Tibial nerve (tissue), 4 donors: ENCODE measurements around the gene PLEKHF1.

Experiments
- EP300 ChIP-seq, 2 donors: sonication (generic); formaldehyde crosslinking; IDR thresholded peaks; one replicate each; pipeline ENCODE4 v1.6.1; 2017; ENCODE audit warnings: antibody characterized with exemption in 2 of 2, mild to moderate bottlenecking in 1 of 2
- POLR2A ChIP-seq, 2 donors: fragments of 450-650 bp; IDR thresholded peaks; one replicate each; pipeline ENCODE4 v1.6.1; 2017; ENCODE audit warnings: antibody characterized with exemption in 2 of 2, mild to moderate bottlenecking in 2 of 2, moderate library complexity in 2 of 2
- TF ChIP-seq, protein P1 (sequence below), 5 experiments: fragments of 200-600 bp in 3 of 5; fragments of 450-650 bp in 2 of 5; sonication (generic) in 3 of 5; IDR thresholded peaks; one replicate each; pipeline ENCODE4 v1.5.1; 2016 to 2019; ENCODE audit warnings: antibody characterized with exemption in 5 of 5, mild to moderate bottlenecking in 3 of 5, moderate library complexity in 2 of 5

DNA sequence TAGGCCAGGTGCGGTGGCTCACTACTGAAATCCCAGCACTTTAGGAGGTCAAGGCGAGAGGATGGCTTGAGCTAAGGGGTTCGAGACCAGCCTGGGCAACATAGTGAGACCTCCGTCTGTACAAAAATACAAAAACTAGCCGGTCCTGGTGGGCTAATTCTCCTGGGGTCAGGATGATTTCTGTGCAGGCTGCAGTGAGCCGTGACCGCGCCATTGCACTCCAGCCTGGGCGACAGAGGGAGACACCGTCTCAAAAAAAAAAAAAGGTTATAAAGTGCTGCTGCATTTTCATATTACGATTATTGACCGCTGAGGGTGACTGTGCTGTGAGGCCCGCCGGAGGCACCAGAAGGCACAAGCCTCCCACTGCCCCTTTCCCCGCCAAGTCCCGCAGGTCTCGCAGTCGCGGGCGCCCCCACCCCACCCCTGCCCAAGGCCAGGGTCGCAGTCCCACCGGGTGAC, 477 bp upstream of the PLEKHF1 start:
- TF ChIP-seq, protein P1, sequence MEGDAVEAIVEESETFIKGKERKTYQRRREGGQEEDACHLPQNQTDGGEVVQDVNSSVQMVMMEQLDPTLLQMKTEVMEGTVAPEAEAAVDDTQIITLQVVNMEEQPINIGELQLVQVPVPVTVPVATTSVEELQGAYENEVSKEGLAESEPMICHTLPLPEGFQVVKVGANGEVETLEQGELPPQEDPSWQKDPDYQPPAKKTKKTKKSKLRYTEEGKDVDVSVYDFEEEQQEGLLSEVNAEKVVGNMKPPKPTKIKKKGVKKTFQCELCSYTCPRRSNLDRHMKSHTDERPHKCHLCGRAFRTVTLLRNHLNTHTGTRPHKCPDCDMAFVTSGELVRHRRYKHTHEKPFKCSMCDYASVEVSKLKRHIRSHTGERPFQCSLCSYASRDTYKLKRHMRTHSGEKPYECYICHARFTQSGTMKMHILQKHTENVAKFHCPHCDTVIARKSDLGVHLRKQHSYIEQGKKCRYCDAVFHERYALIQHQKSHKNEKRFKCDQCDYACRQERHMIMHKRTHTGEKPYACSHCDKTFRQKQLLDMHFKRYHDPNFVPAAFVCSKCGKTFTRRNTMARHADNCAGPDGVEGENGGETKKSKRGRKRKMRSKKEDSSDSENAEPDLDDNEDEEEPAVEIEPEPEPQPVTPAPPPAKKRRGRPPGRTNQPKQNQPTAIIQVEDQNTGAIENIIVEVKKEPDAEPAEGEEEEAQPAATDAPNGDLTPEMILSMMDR (IDR thresholded peaks at IDR 0.05): peak in 3 of 5 experiments; percentile 12 to 45 (median 24)
- TF ChIP-seq EP300 (IDR thresholded peaks at IDR 0.05) (no peak), POLR2A (IDR thresholded peaks at IDR 0.05) (no peak)
